ENCODE results near the gene TSBP1. TPM values are rescaled to one million over a fixed set of nuclear protein-coding genes. Genes with fewer than 3 reads are reported as not detected.
"Not testable (repeated sequence)": the region's sequence is repeated elsewhere in the genome, so short reads cannot be mapped to it uniquely, and the experiment has no call there.

TSBP1 gene
- total and polyA plus RNA-seq, 9 of the 15 experiments (the other 6 are each of a cell fraction or from before 2014, with no cell fraction given): not detected

- POLR2A ChIA-PET: interaction anchor here (0.6 kb wide), 2 partner anchors 17 to 27 kb away, joined by 3 to 5 read pairs; no protein-coding TSS in a partner anchor
- Histone ChIP-seq H3K36me3 (ENCODE audit: control insufficient read depth, insufficient read depth, low read length) (no peaks in the 10 kb centered on the region), H3K9me3 (replicated peaks; ENCODE audit: control insufficient read depth, insufficient read depth, low read depth, low read length) (no peaks in the 10 kb centered on the region), H4K20me1 (replicated peaks; ENCODE audit: control insufficient read depth, insufficient read depth, low read length) (no peaks in the 10 kb centered on the region), H3K27me3 (ENCODE audit: control insufficient read depth in 2 of 2, insufficient read depth in 2 of 2, low read length in 2 of 2) (no peaks in the 10 kb centered on the region; a peak in 1 of 5 replicates), H3K4me1 (replicated peaks in 1 of 2; ENCODE audit: control insufficient read depth in 2 of 2, insufficient read depth in 2 of 2, low read length in 2 of 2) (no peaks in the 10 kb centered on the region), H2AFZ (ENCODE audit: low read depth, low read length) (no peak overlapping the region), H3K9ac (ENCODE audit: insufficient read depth in 1 of 2, low read depth in 2 of 2, low read length in 2 of 2) (no peak overlapping the region), H3K27ac (ENCODE audit: extremely low read depth, low read depth, low read length) (no peak overlapping the region), H3K79me2 (ENCODE audit: control insufficient read depth, insufficient read depth, low read length) (no peaks in the 10 kb centered on the region), H3K4me3 (no peak overlapping the region), H3K9me1 (ENCODE audit: control insufficient read depth, insufficient read depth, low read length) (no peaks in the 10 kb centered on the region), H3K4me2 (ENCODE audit: insufficient read depth, low read length) (no peak overlapping the region)
- 1% methylated on average over 3 of the region's 3 CpGs for WGBS (ENCODE audit: insufficient coverage, low coverage, missing lambda C conversion rate)
- FAIRE-seq: no peak
- CTCF ChIA-PET (ENCODE audit: low intra/inter-chr PET ratio): no interaction called here
- ATAC-seq: no peak
- in situ Hi-C loops (cut with MboI) (no loop called here), intact Hi-C loops (cut with micrococcal nuclease) (no loop called here)
- no TSS peak for BruUV-seq (replicated peaks)
- TF ChIP-seq NFE2 (IDR thresholded peaks at IDR 0.05; ENCODE audit: low read depth) (no peak), RAD51 (IDR thresholded peaks at IDR 0.05; ENCODE audit: borderline replicate concordance, low read depth) (no peak), KAT7 (CRISPR knock-in tag; IDR thresholded peaks at IDR 0.05; ENCODE audit: borderline replicate concordance) (no peak), POLR3G (IDR thresholded peaks at IDR 0.05; ENCODE audit: extremely low read depth, insufficient read length, insufficient replicate concordance) (no peak), CBX8 (IDR thresholded peaks at IDR 0.05; ENCODE audit: borderline replicate concordance, extremely low read depth, low read depth, low read length, poor library complexity, severe bottlenecking) (no peak), ZNF766 (CRISPR knock-in tag; conservative IDR thresholded peaks at IDR 0.05) (no peak), RBM39 (optimal IDR thresholded peaks at IDR 0.05; ENCODE audit: low read depth, low read length) (no peak), TEAD4 (IDR thresholded peaks at IDR 0.05; ENCODE audit: low read length) (no peak), TEAD4 (CRISPR knock-in tag; IDR thresholded peaks at IDR 0.05; ENCODE audit: borderline replicate concordance) (no peak), MCM5 (IDR thresholded peaks at IDR 0.05; ENCODE audit: low read depth) (no peak), WHSC1 (IDR thresholded peaks at IDR 0.05; ENCODE audit: low read length) (no peak), MAX (CRISPR knock-in tag; IDR thresholded peaks at IDR 0.05) (no peak)
- no peak for DNase-seq (ENCODE audit: extremely low read depth in 1 of 4, low spot score in 3 of 4)
These were observed 72.9 kb downstream of the TSBP1 start for GRCh38 chr6:32298632-32299336.

GRCh38 chr6:32294980-32295379 is 76.7 kb downstream of the TSBP1 start:
- H3K9ac ChIP-seq (ENCODE audit: insufficient read depth in 1 of 2, low read depth in 2 of 2, low read length in 2 of 2); in situ Hi-C loops (cut with MboI); H2AFZ ChIP-seq (ENCODE audit: low read depth, low read length); DNase-seq (ENCODE audit: extremely low read depth in 1 of 4, low spot score in 3 of 4); H3K79me2 ChIP-seq (ENCODE audit: control insufficient read depth, insufficient read depth, low read length); ATAC-seq; H3K4me1 ChIP-seq (replicated peaks in 1 of 2; ENCODE audit: control insufficient read depth in 2 of 2, insufficient read depth in 2 of 2, low read length in 2 of 2); CTCF ChIA-PET (ENCODE audit: low intra/inter-chr PET ratio); H3K9me1 ChIP-seq (ENCODE audit: control insufficient read depth, insufficient read depth, low read length); H3K9me3 ChIP-seq (replicated peaks; ENCODE audit: control insufficient read depth, insufficient read depth, low read depth, low read length); FAIRE-seq; H4K20me1 ChIP-seq (replicated peaks; ENCODE audit: control insufficient read depth, insufficient read depth, low read length); BruUV-seq (replicated peaks); H3K4me3 ChIP-seq; H3K4me2 ChIP-seq (ENCODE audit: insufficient read depth, low read length); intact Hi-C loops (cut with micrococcal nuclease); POLR2A ChIA-PET; H3K27me3 ChIP-seq (ENCODE audit: control insufficient read depth in 2 of 2, insufficient read depth in 2 of 2, low read length in 2 of 2); H3K36me3 ChIP-seq (ENCODE audit: control insufficient read depth, insufficient read depth, low read length); H3K27ac ChIP-seq (ENCODE audit: extremely low read depth, low read depth, low read length): not testable (repeated sequence)
- WGBS (ENCODE audit: insufficient coverage, low coverage, missing lambda C conversion rate): 0% methylated on average over 3 of the region's 3 CpGs

Data from K562 (cell line).